HepG2 (cell line): ENCODE data around the gene FCER1G. TPM values are rescaled to one million over a fixed set of nuclear protein-coding genes. Genes with fewer than 3 reads are reported as not detected.
A peak's percentile ranks its signal among the peaks of the same experiment; 100 is the strongest.

Experiments
- CREB1 ChIP-seq, 2 experiments: fragments of 450-650 bp in 1 of 2; IDR thresholded peaks; 2 replicates each; pipeline ENCODE4 v1.6.1; 2016 to 2017; ENCODE audit warnings: control low read depth in 1 of 2, mild to moderate bottlenecking in 1 of 2, missing compliant biosample characterization in 1 of 2, missing genetic modification characterization in 1 of 2
- CSRNP2 ChIP-seq: sonication (generic); formaldehyde crosslinking; conservative IDR thresholded peaks from 2 replicates; pipeline ENCODE4 v1.8.0; 2022; ENCODE audit warnings: low read depth, missing genetic modification reagents
- CTCF ChIP-seq: sonication (generic); formaldehyde crosslinking; IDR thresholded peaks from 2 replicates; pipeline ENCODE4 v1.5.0; 2020; ENCODE audit warnings: mild to moderate bottlenecking, missing genetic modification reagents, moderate library complexity
- GATAD1 ChIP-seq: IDR thresholded peaks from 2 replicates; pipeline ENCODE4 v1.6.1; 2016; ENCODE audit warnings: missing genetic modification reagents, missing compliant biosample characterization
- GTF2F1 ChIP-seq: fragments of 150-350 bp; IDR thresholded peaks from 2 replicates; pipeline ENCODE4 v1.6.1; 2014; ENCODE audit warnings: low read length
- HBP1 ChIP-seq: IDR thresholded peaks from 2 replicates; pipeline ENCODE4 v1.6.1; 2016; ENCODE audit warnings: low read depth, control low read depth
- HMGXB4 ChIP-seq, 2 experiments: sonication (generic) in 1 of 2; formaldehyde crosslinking in 1 of 2; IDR thresholded peaks; 2 replicates each; pipeline versions ENCODE4 v1.4.0 to v1.6.1; 2018 to 2020; ENCODE audit warnings: missing genetic modification reagents in 2 of 2, borderline replicate concordance in 1 of 2, low read depth in 1 of 2, mild to moderate bottlenecking in 1 of 2, missing biosample characterization in 1 of 2
- HNF4A ChIP-seq: sonication (generic); formaldehyde crosslinking; IDR thresholded peaks from 2 replicates; pipeline ENCODE4 v1.4.0; 2020; ENCODE audit warnings: missing genetic modification reagents
- KAT8 ChIP-seq: IDR thresholded peaks from 2 replicates; pipeline ENCODE4 v1.6.1; 2016; ENCODE audit warnings: missing genetic modification reagents, missing compliant biosample characterization
- KDM5B ChIP-seq: sonication (generic); formaldehyde crosslinking; IDR thresholded peaks from 2 replicates; pipeline ENCODE4 v1.4.0; 2020; ENCODE audit warnings: missing genetic modification reagents, mild to moderate bottlenecking, borderline replicate concordance
- MTA3 ChIP-seq: sonication (generic); formaldehyde crosslinking; IDR thresholded peaks from 2 replicates; pipeline ENCODE4 v1.4.0; 2020; ENCODE audit warnings: missing genetic modification reagents
- MXI1 ChIP-seq: IDR thresholded peaks from 3 replicates; pipeline ENCODE4 v1.6.1; 2012; ENCODE audit warnings: low read depth, low read length, inconsistent platforms, borderline replicate concordance
- PCBP1 ChIP-seq: fragments of 200-400 bp; formaldehyde crosslinking; IDR thresholded peaks from 2 replicates; pipeline ENCODE4 v1.6.1; 2017; ENCODE audit warnings: mild to moderate bottlenecking, low read depth, low read length, borderline replicate concordance
- PHF5A ChIP-seq: IDR thresholded peaks from one replicate; pipeline ENCODE4 v1.6.1; 2018; ENCODE audit warnings: low read depth, missing genetic modification reagents; ENCODE audit not compliant: unreplicated experiment
- RARG ChIP-seq: sonication (generic); formaldehyde crosslinking; IDR thresholded peaks from 2 replicates; pipeline ENCODE4 v1.4.0; 2020; ENCODE audit warnings: low read depth, mild to moderate bottlenecking, missing genetic modification reagents
- SMAD1 ChIP-seq: sonication (generic); formaldehyde crosslinking; IDR thresholded peaks from 2 replicates; pipeline ENCODE4 v1.4.0; 2020; ENCODE audit warnings: missing genetic modification reagents, low read depth, mild to moderate bottlenecking, borderline replicate concordance
- SP2 ChIP-seq: sonication (generic); formaldehyde crosslinking; IDR thresholded peaks from 2 replicates; pipeline ENCODE4 v1.5.1; 2020; ENCODE audit warnings: mild to moderate bottlenecking, missing genetic modification reagents
- TOPORS ChIP-seq: sonication (generic); formaldehyde crosslinking; IDR thresholded peaks from 2 replicates; pipeline ENCODE4 v1.8.0; 2023; ENCODE audit warnings: mild to moderate bottlenecking, missing genetic modification reagents
- ZNF253 ChIP-seq: sonication (generic); formaldehyde crosslinking; IDR thresholded peaks from 2 replicates; pipeline ENCODE4 v1.8.0; 2022; ENCODE audit warnings: mild to moderate bottlenecking, missing genetic modification reagents, borderline replicate concordance
- ZNF605 ChIP-seq: sonication (generic); formaldehyde crosslinking; IDR thresholded peaks from 2 replicates; pipeline ENCODE4 v1.8.0; 2022; ENCODE audit warnings: mild to moderate bottlenecking, missing genetic modification reagents
- ZNF670 ChIP-seq: sonication (generic); formaldehyde crosslinking; IDR thresholded peaks from 2 replicates; pipeline ENCODE4 v1.8.0; 2022; ENCODE audit warnings: mild to moderate bottlenecking, missing genetic modification reagents, borderline replicate concordance
- ZNF883 ChIP-seq: sonication (generic); formaldehyde crosslinking; IDR thresholded peaks from 2 replicates; pipeline ENCODE4 v1.5.1; 2020; ENCODE audit warnings: mild to moderate bottlenecking, missing genetic modification reagents; ENCODE audit errors: not compliant biosample characterization
- polyA plus RNA-seq, 8 experiments: library from polyadenylated mRNA; depleted of rRNA in 3 of 8; stranded (reverse) in 7 of 8; unstranded in 1 of 8; fragments of >200 nt; fragmentation: Illumina TruSeq in 4 of 8; extraction: Trizol in 4 of 8; gene quantifications; 2 replicates each; pipeline versions ENCODE4 v1.2.1 to v1.2.3, GENCODE V29; 2011 to 2016; ENCODE audit warnings: low read depth in 4 of 8, missing spikeins in 1 of 8, mixed read lengths in 1 of 8; ENCODE audit not compliant: insufficient read depth in 1 of 8
- total RNA-seq, 5 experiments: library from RNA; depleted of rRNA; stranded (reverse); fragments of >200 nt; fragmentation: Illumina TruSeq; extraction: Trizol; gene quantifications; 2 replicates each; pipeline ENCODE4 v1.2.3, GENCODE V29; 2016; ENCODE audit warnings: low read depth in 1 of 5

FCER1G gene
- total and polyA plus RNA-seq, 2 of the 13 experiments (the other 11 are each of a cell fraction or from before 2014, with no cell fraction given) = 1.3 to 6.4 TPM

- TF ChIP-seq HBP1 (CRISPR knock-in tag) = 0 out of 2 replicates have a peak, but pooled peaks have one; percentile 50
- no peak for TF ChIP-seq ZNF605 (CRISPR knock-in tag)
- no peak for TF ChIP-seq SMAD1 (CRISPR knock-in tag)
- TF ChIP-seq KDM5B (CRISPR knock-in tag) = no peak
- peak; percentile 63 for TF ChIP-seq PHF5A (CRISPR knock-in tag)
- no peak for TF ChIP-seq ZNF670 (CRISPR knock-in tag)
- peak; percentile 51; the same call in 1 of the 2 replicates for TF ChIP-seq KAT8 (CRISPR knock-in tag)
- TF ChIP-seq HMGXB4 (CRISPR knock-in tag; IDR thresholded peaks at IDR 0.05; ENCODE audit: borderline replicate concordance in 1 of 2, low read depth in 1 of 2) = peak; percentile 67 to 88; a peak in 3 of 4 replicates
- peak; percentile 21 for TF ChIP-seq ZNF883 (CRISPR knock-in tag)
- TF ChIP-seq MTA3 = no peak
- TF ChIP-seq GATAD1 (CRISPR knock-in tag) = peak; percentile 75; the same call in 1 of the 2 replicates
- no peak for TF ChIP-seq CSRNP2 (CRISPR knock-in tag)
- peak; percentile 93; the same call in 2 of the 3 replicates for TF ChIP-seq MXI1
- TF ChIP-seq HNF4A = 0 out of 2 replicates have a peak, but pooled peaks have one; percentile 10
- TF ChIP-seq SP2 (CRISPR knock-in tag) = peak; percentile 93
- TF ChIP-seq GTF2F1 = no peak
- TF ChIP-seq CTCF = peak; percentile 79
- no peak for TF ChIP-seq ZNF253 (CRISPR knock-in tag)
- peak; percentile 58; the same call in 1 of the 2 replicates for TF ChIP-seq CREB1 (IDR thresholded peaks at IDR 0.05)
- peak; percentile 74 for TF ChIP-seq CREB1 (CRISPR knock-in tag; IDR thresholded peaks at IDR 0.05)
- no peak for TF ChIP-seq TOPORS
- no peak for TF ChIP-seq PCBP1
- TF ChIP-seq RARG (CRISPR knock-in tag) = no peak
Measured at GRCh38 chr1:161225534-161226319, 10.6 kb downstream of the FCER1G start, which contains the start of gene TOMM40L (continued).
